GM21423 (cell line): ENCODE data around the gene RPP38.

Source experiments
- ATAC-seq: cut with Tn5 transposase; IDR thresholded peaks from one replicate; pipeline ENCODE4 v1.9.1; 2021; ENCODE audit warnings: mild to moderate bottlenecking, moderate library complexity; ENCODE audit not compliant: unreplicated experiment

RPP38 gene

DNA sequence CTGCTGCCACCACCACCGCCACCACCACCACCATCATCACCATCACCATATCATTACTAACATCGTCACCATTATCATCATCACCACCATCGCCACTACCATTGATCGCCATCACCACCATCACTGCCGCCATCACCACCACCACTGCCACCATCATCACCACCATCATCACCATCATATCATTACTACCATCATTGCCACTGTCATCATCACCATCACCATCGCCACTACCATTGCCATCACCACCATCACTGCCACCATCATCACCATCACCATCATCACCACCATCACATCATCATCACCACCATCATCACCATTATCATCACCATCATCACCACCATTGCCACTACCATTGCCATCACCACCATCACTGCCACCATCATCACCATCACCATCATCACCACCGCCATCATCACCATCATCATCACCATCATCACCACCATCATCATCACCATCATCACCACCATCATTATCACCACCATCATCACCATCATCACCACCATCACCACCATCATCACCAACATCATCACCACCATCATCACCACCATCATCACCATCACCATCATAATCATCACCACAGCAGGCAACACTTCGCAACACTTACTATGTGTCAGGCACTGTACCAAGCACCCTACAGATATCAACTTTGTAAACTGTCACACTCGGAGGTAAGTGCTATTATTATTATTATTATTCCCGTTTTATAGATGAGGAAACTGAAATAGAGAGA lies 52.1 kb downstream of the RPP38 start:
- no peak for ATAC-seq

- no peak for ATAC-seq
Measured at GRCh38 chr10:15150563-15150962, 53.4 kb downstream of the RPP38 start.

DNA sequence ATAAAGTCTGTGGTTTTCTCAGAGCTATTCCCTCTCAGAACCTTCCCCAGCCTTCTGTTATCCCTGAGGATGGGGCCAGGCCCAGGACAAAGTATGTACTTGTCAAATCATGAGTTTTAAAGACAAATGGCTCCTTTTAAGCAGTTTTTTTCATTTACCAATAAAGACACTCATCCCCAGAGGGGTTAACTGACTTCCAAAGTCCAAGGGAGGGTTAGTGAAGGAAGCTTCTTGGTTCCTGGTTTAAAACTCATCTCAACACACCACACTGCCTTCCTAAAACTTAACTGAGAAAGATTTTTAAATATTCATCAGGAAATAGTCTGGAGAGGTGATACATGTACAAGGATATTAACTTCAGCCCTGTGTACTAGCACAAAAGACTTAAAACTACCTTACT lies 55.4 kb downstream of the RPP38 start:
- ATAC-seq: no peak
